ENCODE data around the gene MBD3L2.
A peak's percentile ranks its signal among the peaks of the same experiment; 100 is the strongest.

The MBD3L2 gene

DNA sequence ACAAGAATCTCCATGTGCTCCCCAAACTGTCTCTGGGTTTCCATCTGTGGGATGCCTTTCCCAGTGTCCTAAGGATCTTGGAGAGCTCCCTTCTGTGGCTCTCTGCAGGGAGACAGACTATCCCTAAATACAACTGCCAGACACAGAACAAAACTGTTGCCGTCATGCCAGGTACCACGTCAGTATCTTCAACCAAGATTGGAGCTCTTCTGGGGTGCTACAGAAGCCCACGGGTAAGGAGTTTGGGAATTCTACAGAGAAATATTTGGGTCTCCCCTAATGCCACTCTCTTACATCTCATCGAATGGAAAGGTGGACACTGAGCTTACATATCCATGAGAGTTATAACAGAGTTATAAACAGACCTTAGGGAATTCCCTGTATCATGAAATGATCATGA is 14.2 kb downstream of the MBD3L2 start:
- DNase-seq (ENCODE audit: low spot score), result no peak

DNA sequence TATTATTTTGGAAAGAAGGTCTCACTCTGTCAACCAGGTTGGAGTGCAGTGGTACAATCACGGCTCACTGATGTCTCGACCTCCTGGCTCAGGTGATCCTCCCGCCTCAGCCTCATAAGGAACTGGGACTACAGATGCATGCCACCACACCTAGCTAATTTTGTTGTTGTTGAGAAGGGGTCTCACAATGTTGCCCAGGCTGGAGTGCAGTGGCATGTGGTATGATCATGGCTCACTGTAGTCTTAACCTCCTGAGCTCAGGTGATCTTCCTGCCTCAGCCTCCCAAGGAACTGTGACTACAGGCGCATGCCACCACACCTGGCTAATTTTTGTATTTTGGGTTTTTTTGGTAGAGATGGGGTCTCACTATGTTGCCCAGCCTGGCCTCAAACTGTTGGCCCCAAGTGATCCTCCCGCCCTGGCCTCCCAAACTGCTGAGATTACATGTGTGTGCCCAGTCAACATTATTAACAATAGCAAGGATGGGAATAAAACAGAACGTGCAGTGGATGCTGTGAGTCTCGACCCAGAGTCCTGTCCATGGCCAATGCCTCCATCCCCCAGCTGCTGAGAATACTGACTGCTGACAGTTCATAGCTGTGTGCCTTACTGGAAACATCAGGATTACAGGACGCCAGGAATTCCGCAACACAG is 14.8 kb downstream of the MBD3L2 start:
- DNase-seq (ENCODE audit: low spot score), result no peak

DNA sequence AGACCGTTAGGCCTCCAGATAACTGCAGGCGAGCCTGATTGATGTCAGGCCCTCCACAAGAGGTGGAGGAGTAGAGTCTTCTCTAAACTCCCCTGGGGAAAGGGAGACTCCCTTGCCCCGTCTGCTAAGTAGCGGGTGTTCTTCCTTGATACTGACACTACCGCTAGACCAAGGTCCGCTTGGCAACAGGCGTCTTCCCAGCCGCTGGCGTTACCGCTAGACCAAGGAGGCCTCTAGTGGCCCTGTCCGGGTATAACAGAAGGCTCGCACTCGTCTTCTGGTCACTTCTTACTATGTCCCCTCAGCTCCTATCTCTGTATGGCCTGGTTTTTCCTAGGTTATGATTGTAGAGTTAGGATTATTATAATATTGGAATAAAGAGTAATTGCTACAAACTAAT is 18.0 kb downstream of the MBD3L2 start:
- DNase-seq (ENCODE audit: low spot score), result peak; percentile 42

DNA sequence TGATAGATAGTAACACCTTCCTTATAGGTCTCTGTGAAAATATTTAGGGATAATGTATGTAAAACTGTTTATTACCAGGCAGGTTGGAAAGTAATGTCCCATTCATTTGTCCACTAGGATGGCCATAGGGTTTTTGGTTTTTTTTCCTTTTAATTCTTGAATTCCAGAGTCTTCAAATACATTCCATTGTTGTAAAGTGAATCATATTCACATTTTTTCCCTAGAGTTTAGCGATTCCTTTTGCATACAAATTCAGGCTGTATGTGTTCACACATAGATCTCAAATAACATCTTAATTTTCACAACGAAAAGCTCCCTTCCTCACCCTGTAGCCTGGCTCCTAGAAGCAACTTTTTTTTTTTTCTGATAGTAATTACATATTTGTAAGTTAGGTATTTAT is 18.6 kb downstream of the MBD3L2 start:
- no peak for DNase-seq (ENCODE audit: low spot score)

DNA sequence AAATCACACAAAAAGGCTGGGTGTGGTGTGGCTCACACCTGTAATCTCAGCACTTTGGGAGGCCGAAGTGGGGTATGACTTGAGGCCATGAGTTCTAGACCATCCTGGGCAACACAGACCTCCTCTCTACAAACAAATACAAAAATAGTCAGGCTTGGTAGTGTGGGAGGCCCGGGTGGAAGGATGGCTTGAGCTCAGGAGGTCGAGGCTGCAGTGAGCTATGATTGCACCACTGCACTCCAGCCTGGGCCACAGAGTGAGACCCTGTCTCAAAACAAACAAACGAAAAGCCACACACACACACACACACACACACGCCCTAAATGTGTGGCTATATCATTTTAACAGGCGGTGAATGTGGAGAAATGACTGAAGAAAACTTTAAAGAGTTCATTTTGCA is 19.5 kb downstream of the MBD3L2 start:
- no peak for DNase-seq (ENCODE audit: low spot score)

DNA sequence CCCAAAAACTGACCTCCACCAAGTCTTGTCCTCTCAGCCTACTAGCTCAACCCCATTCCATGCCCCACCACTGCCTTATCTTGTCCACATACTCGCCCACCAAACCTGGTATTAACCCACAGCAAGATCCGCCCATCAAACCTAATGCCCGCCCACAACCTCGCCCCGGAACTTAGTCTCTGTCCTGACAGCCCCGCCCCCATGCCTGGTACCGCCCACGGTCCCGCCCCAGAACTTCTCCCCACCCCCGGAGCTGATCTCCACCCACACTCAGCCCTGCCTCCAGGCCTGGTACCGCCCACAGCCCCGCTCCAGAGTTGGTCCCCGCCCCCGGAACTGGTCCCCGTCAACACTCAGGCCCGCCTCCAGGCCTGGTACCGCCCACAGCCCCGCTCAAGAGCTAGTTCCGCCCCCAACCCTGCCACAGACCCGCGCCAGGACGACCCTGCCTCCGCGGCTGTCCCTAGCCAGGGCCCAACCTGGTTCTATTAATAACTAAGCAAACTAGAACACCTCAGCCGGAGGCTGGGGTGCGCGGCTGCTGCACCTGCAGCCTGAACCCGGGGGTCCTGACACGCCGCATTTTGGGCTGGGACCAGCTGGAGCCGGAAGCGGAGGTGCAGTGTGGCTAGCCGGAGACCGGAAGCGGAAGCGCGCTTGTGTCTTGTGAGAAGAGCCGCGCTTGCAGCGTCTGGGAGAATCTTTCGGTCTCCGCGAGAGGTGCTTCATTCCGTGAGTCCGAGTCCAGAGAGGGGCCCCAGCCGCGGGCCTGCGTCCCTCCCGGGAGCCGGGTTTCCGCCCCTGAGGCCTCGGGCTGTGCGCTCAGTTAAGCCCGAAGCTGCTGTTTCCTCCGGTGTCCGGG is 20.2 kb downstream of the MBD3L2 start, which contains the start of gene ZNF557:
ZNF557 (plus strand) TSS at position 662 of the 862 bp plus-strand sequence. CDS start 5,372 bp downstream, outside the sequence.
- DNase-seq (ENCODE audit: low spot score), result peak; percentile 99

DNA sequence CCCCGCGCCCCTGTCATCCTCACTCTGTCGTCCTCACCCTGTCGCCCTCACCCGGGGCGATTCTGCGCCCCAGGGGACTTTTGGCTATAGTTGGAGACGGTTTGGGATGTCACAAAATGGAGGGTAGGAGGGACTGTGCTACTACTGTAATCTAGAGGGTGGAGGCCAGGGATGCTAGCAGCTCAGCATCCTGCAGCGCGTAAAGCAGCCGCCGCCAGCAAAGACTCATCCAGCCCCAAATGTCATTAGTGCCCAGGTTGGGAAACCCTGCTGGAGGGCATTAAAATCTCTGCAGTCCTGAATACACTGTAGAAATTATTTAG is 20.7 kb downstream of the MBD3L2 start:
- no peak for DNase-seq (ENCODE audit: low spot score)

DNA sequence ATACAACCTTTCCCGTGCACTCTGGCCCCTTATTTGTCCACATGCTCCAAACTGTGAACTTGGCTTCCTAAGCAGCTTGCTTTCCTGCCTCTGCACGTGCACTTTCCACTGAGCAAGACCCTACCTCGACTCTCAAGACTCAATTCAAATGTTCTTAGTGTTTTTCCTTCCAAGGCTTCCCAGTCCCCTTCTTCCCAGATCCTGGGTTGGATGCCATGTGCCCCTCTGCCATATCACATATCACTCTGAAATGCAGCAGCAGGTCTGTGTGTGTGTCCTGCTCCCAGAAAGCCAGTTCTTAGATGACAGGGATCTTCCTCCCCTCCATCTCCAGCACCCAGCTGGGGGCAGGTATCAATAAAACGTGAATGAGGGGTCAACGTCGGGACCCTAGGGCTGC is 23.4 kb downstream of the MBD3L2 start:
- DNase-seq (ENCODE audit: low spot score), result no peak

DNA sequence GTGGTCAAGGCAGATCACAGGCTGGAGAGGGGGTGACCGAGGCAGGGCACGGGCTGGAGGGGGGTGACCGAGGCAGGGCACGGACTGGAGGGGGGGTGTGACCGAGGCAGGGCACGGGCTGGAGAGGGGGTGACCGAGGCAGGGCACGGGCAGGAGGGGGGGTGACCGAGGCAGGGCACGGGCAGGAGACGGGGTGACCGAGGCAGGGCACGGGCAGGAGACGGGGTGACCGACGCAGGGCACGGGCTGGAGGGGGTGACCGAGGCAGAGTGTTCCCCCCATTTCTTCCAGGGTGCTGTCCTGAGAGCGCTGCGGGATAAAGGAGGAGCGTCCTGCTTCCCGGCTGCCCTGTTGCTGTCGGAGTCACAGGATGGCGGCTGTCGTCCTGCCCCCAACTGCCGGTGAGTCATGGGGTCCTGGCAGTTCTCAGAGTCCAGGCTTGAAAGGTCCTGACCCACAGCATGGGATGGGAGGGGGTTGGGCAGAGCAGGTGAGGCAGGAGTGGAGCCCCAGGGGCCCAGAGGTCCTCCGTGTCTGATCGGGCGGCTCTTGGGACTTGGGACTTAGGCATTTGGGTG is 25.7 kb downstream of the MBD3L2 start:
- DNase-seq (ENCODE audit: low spot score), result no peak

DNA sequence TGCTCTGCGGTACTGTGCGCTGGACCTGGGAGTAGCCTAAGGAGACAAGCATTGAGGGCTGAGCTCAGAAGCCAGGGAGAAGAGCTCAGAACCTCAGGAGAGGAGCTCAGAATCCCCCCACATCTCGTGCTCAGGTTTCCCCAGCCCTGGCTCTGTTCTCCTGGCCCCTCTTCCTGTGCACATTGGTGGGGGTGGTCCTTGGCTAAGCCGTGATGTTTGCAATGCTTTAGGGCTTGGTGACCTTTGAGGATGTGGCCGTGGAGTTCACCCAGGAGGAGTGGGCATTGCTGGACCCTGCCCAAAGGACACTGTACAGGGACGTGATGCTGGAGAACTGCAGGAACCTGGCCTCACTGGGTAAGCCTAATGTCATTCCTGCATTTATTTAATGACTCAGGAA is 27.0 kb downstream of the MBD3L2 start:
- DNase-seq (ENCODE audit: low spot score), result no peak

DNA sequence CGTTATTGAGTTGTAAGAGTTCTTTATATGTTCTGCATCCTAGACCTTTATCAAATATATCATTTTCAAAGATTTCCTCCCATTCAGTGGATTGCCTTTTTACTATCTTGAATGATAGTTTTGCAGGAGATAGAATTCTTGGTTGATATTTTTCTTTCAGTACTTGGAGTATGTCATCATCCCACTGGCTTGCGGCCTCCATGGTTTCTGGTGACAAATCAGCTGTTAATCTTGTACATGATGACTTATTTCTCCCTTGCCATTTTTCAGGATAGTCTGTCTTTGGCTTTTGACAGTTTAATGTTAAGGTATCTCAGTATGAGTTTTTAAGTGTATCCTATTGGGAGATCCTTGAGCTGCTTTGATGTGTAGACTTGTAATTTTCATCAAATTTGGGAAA is 28.9 kb downstream of the MBD3L2 start:
- DNase-seq (ENCODE audit: low spot score), result no peak

DNA sequence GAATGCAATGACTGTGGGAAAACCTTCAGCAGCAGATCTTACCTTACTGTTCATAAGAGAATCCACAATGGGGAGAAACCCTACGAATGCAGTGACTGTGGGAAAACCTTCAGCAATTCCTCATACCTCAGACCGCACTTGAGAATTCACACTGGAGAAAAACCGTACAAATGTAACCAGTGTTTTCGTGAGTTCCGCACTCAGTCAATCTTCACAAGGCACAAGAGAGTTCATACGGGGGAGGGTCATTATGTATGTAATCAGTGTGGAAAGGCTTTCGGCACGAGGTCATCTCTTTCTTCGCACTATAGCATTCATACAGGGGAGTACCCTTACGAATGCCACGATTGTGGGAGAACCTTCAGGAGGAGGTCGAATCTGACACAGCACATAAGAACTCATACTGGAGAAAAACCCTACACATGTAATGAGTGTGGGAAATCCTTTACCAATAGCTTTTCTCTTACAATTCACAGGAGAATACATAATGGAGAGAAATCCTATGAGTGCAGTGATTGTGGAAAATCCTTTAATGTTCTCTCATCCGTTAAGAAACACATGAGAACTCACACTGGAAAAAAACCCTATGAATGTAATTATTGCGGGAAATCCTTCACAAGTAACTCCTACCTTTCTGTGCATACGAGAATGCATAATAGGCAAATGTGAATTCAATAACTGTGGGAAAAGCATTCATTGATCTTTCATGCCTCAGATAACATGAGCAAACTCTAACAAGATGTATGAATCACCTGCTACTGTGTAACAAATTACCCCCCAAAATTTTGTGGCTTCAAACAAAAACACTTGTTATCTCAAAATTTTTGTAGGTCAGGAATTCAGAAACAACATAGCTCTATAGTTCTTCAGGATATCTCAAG is 34.2 kb downstream of the MBD3L2 start:
- DNase-seq (ENCODE audit: low spot score), result peak; percentile 52

DNA sequence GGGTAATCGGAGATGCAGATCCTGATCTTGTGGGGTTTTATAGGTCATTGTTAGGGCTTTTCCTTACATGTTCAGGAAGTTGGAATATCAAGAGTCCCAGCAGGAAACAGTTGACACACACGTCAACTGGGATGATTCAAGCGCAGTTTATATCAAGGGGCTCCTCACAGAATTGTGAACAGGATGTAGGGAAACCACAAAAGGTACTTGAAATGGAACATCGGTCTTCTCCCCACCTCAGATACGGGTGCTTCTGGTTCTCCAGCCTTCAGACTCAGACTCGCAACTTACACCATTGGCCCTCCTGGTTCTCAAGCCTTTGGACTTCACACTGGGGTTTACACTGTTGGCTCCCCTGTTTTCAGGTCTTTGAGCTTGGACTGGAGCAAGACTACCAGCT is 39.9 kb downstream of the MBD3L2 start:
- DNase-seq (ENCODE audit: low spot score), result no peak

DNA sequence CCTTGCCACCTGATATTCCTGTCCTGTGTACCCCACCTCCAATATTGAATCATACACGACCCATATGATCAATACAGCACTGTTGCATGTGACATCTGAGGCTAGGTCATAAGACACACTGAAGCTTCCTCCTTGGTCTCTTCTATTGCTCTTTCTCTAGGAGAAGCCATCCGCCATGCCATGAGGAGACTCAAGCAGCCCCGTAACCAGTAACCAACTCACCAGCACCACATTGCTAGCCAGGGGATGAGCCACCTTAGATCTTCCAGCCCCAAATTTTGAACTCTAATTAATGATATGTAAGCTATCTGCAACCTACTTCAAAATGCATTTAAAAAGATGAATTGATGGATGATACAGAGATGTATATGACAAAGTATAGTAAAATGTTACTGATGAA is 49.0 kb downstream of the MBD3L2 start:
- DNase-seq (ENCODE audit: low spot score), result no peak

DNA sequence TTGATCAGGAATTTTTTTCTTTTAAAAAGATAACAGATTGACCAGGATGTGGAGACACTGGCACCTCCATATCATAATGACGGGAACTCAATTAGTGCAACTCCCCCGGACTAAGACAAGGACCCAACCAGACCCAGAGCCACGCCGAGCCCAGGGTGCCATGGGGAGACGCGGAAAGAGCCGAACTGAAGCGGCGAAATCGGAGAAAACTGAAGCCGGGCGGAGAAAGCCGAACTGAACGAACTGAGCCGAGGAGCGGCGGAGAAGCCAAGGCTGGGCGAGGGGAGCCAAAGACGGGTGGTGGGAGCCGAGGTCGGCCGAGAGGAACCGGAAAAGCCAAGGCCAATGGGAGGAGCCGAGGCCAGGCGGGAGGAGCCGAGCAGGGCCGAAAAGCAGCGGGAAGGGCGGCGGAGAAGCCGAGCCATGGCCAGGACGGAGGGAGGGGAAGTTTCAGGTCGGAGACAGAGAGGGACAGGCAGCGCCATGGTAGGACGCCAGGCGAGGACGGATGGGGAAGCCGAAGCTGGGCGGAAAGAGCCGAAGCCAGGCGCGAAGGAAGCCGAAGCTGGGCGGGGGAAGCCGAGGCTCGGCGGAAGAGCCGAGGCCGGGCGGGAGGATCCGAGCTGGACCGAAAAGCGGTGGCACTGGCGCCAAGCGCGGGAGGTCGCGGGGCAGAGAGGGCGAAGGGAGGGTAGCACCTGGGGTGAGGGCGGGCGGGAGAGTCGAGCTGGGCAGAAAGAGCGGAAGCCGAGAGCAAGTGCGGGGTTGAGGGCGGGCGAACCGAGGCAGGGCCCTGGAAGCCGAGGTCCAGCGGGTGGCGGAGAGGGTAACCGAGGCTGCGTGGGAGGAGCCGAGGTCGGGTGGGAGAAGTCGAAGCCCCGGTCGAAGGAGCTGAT is 49.8 kb downstream of the MBD3L2 start:
- DNase-seq (ENCODE audit: low spot score), result peak; percentile 93

DNA sequence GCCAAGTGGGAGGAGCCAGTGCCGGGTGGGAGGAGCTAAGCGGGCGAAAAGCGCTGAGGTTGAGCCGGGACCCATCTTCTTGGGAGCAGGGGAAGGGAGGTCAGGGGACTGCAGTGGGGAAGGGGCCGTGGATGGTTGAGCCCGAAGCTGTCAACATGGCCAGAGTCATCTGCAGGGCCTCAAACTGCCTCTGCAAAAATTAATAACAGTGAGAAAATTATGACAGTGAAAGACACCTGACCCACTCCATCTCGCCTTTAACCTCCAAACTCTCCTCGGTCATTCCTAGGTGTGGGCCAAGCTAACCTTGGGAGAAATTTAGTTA is 50.4 kb downstream of the MBD3L2 start:
- DNase-seq (ENCODE audit: low spot score), result no peak

All from NAMALWA (cell line).